HG02970 (cell line): Measurements from ENCODE around the gene SNRNP70.

ENCODE experiments used
- ATAC-seq: cut with Tn5 transposase; IDR thresholded peaks from one replicate; pipeline ENCODE4 v1.9.1; 2021; ENCODE audit warnings: mild to moderate bottlenecking, moderate library complexity, moderate number of reproducible peaks; ENCODE audit not compliant: unreplicated experiment, low FRiP score

The SNRNP70 gene

GRCh38 chr19:49097453-49098288 is 12.4 kb downstream of the SNRNP70 start:
- ATAC-seq = no peak

GRCh38 chr19:49098795-49099194 is 13.5 kb downstream of the SNRNP70 start:
- no peak for ATAC-seq

GRCh38 chr19:49101160-49101559 is 15.9 kb downstream of the SNRNP70 start:
- no peak for ATAC-seq

GRCh38 chr19:49102303-49102702 is 17.1 kb downstream of the SNRNP70 start:
- no peak for ATAC-seq

GRCh38 chr19:49103331-49104085 is 18.3 kb downstream of the SNRNP70 start:
- ATAC-seq = no peak

- no peak for ATAC-seq
These were observed 19.1 kb downstream of the SNRNP70 start for GRCh38 chr19:49104229-49104864.

- ATAC-seq = no peak
These were observed 21.4 kb downstream of the SNRNP70 start for GRCh38 chr19:49106648-49107135.

GRCh38 chr19:49107625-49108459 is 22.6 kb downstream of the SNRNP70 start:
- no peak for ATAC-seq

GRCh38 chr19:49109051-49109450 is 23.8 kb downstream of the SNRNP70 start:
- ATAC-seq = no peak

GRCh38 chr19:49109569-49110233 is 24.4 kb downstream of the SNRNP70 start:
- ATAC-seq = no peak

GRCh38 chr19:49110567-49110966 is 25.3 kb downstream of the SNRNP70 start:
- ATAC-seq = no peak

GRCh38 chr19:49111218-49111998 is 26.2 kb downstream of the SNRNP70 start:
- ATAC-seq = no peak

- peak; percentile 53 for ATAC-seq
These were observed 28.7 kb downstream of the SNRNP70 start, which contains the start of gene LIN7B for GRCh38 chr19:49113762-49114629. TSS of gene LIN7B (plus strand) at chr19:49114370. CDS start at chr19:49114405, 35 bp downstream.

GRCh38 chr19:49114630-49115363 is 29.5 kb downstream of the SNRNP70 start:
- no peak for ATAC-seq

- no peak for ATAC-seq
These were observed 31.3 kb downstream of the SNRNP70 start for GRCh38 chr19:49116544-49116943.

- ATAC-seq = no peak
These were observed 32.7 kb downstream of the SNRNP70 start for GRCh38 chr19:49117677-49118564.
